Lung (tissue), 12 donors: ENCODE results near the gene PRR23B. TPM values are rescaled to one million over a fixed set of nuclear protein-coding genes. Genes with fewer than 3 reads are reported as not detected.

Experiments used
- ATAC-seq: fragments of 200-7000 bp; cut with Tn5 transposase; one replicate; pipeline ENCODE4 v1.9.1; 2020; ENCODE audit warnings: moderate number of reproducible peaks; ENCODE audit not compliant: insufficient read depth, low FRiP score
- DNase-seq, 3 donors: peaks; one replicate each; pipeline ENCODE4 v3.0.0-alpha.2; 2013 to 2017
- H3K27ac ChIP-seq, 2 donors: one replicate each; pipeline ENCODE4 v1.5.1; 2013; ENCODE audit warnings: mild to moderate bottlenecking in 2 of 2, moderate library complexity in 2 of 2, control low read depth in 1 of 2, inconsistent platforms in 1 of 2, low read depth in 1 of 2, low read length in 1 of 2
- H3K27me3 ChIP-seq, 3 donors: one replicate each; pipeline ENCODE4 v1.5.1; 2013; ENCODE audit warnings: low read length in 2 of 3; ENCODE audit not compliant: control insufficient read depth in 3 of 3, insufficient read depth in 3 of 3
- H3K36me3 ChIP-seq, 4 donors: one replicate each; pipeline ENCODE4 v1.5.1; 2013; ENCODE audit warnings: low read length in 4 of 4, mild to moderate bottlenecking in 1 of 4, moderate library complexity in 1 of 4; ENCODE audit not compliant: control insufficient read depth in 4 of 4, insufficient read depth in 4 of 4
- H3K4me1 ChIP-seq, 5 donors: one replicate each; pipeline ENCODE4 v1.5.1; 2013; ENCODE audit warnings: low read length in 5 of 5, mild to moderate bottlenecking in 2 of 5, moderate library complexity in 1 of 5; ENCODE audit not compliant: control insufficient read depth in 5 of 5, insufficient read depth in 5 of 5
- H3K4me3 ChIP-seq: one replicate; pipeline ENCODE4 v1.5.1; 2013; ENCODE audit warnings: mild to moderate bottlenecking, control low read depth, moderate library complexity
- H3K9ac ChIP-seq, 2 donors: one replicate each; pipeline ENCODE4 v1.5.1; 2013; ENCODE audit warnings: low read length in 2 of 2, control low read depth in 1 of 2; ENCODE audit not compliant: insufficient read depth in 1 of 2
- H3K9me3 ChIP-seq, 4 donors: one replicate each; pipeline ENCODE4 v1.5.1; 2013; ENCODE audit warnings: low read length in 3 of 4, mild to moderate bottlenecking in 1 of 4, moderate library complexity in 1 of 4; ENCODE audit not compliant: control insufficient read depth in 4 of 4, insufficient read depth in 3 of 4
- CTCF ChIP-seq: IDR thresholded peaks from 2 replicates; pipeline ENCODE4 v1.5.1; 2012; ENCODE audit warnings: mild to moderate bottlenecking; ENCODE audit errors: control extremely low read depth, extremely low read depth
- WGBS, 2 donors: extraction: QIAGEN DNeasy Blood & Tissue Kit; methylation state at CpG; one replicate each; pipeline ENCODE4 v1.1.7; 2013; 5-methylcytosine and 5-hydroxymethylcytosine counted together
- polyA plus RNA-seq, 2 donors: library from polyadenylated mRNA; stranded (reverse); fragments of 200-250 nt; gene quantifications; one replicate each; pipeline ENCODE4 v1.2.1, GENCODE V29; 2013
- total RNA-seq, 2 donors: library from RNA; depleted of rRNA in 1 of 2; stranded (reverse); fragments of >200 nt in 1 of 2; gene quantifications; one replicate each; pipeline ENCODE4 v1.2.1, GENCODE V29; 2014 to 2021
- donor health status: control.
- donor health status: control.
- donor health status: Bipolar disorder and iron deficiency.
- donor health status: healthy.
- donor health status: DM: yes; HTN: yes; CAD: no.

The PRR23B gene
- total and polyA plus RNA-seq, 4 donors, result not detected

- Histone ChIP-seq H3K27me3 (peaks cover 0 to 5% (median 0%) of the 10 kb centered on the region in 3 donors), H3K36me3 (no peaks in the 10 kb centered on the region), H3K4me3 (no peak overlapping the region), H3K9me3 (peaks cover 0 to 5% (median 0%) of the 10 kb centered on the region in 4 donors), H3K4me1 (peaks cover 0 to 2% (median 0%) of the 10 kb centered on the region in 5 donors), H3K9ac (no peak overlapping the region), H3K27ac (no peak overlapping the region)
- ATAC-seq (no peak), DNase-seq (no peak)
- no peak for TF ChIP-seq CTCF
- 66 to 69% methylated on average over 6 of the region's 6 CpGs for WGBS, 2 donors
Measured at GRCh38 chr3:138971766-138972320, 48.9 kb downstream of the PRR23B start.

Other genes with a start within 250 kb of the PRR23B start
- gene PIK3CB, start 186.0 kb downstream of the PRR23B start, total RNA-seq, result 10 to 100 TPM; 34.9 to 41.9 TPM
- 10 to 100 TPM; 12.8 to 20.2 TPM for gene PIK3CB, start 186.0 kb downstream of the PRR23B start, polyA plus RNA-seq
- gene FOXL2, start 73.8 kb downstream of the PRR23B start, total RNA-seq, result under 1 TPM in 1 of 2 donors, not detected in 1; 0.14 TPM
- not detected for gene FOXL2, start 73.8 kb downstream of the PRR23B start, polyA plus RNA-seq
- not detected for gene FOXL2NB, start 73.7 kb downstream of the PRR23B start, total RNA-seq
- gene FOXL2NB, start 73.7 kb downstream of the PRR23B start, polyA plus RNA-seq, result not detected
- not detected for gene PRR23A, start 14.7 kb downstream of the PRR23B start, total RNA-seq
- gene PRR23A, start 14.7 kb downstream of the PRR23B start, polyA plus RNA-seq, result not detected
- not detected for gene PRR23C, start 24.0 kb upstream of the PRR23B start, total RNA-seq
- not detected for gene PRR23C, start 24.0 kb upstream of the PRR23B start, polyA plus RNA-seq